Prostate gland (tissue), 2 donors: ENCODE measurements around the gene CAPNS2.

Experiments used
- POLR2A ChIP-seq: fragments of 450-650 bp; IDR thresholded peaks from one replicate; pipeline ENCODE4 v1.6.1; 2016; ENCODE audit warnings: antibody characterized with exemption, mild to moderate bottlenecking
- POLR2AphosphoS5 ChIP-seq: sonication (generic); formaldehyde crosslinking; IDR thresholded peaks from one replicate; pipeline ENCODE4 v1.6.1; 2017; ENCODE audit warnings: antibody characterized with exemption
- TF ChIP-seq, protein P1 (sequence below), 4 experiments: fragments of 200-600 bp in 2 of 4; fragments of 450-650 bp in 2 of 4; sonication (generic) in 2 of 4; IDR thresholded peaks; 1 replicate in 3 of 4; 2 replicates in 1 of 4; pipeline ENCODE4 v1.5.1; 2016 to 2019; ENCODE audit warnings: antibody characterized with exemption in 4 of 4, mild to moderate bottlenecking in 2 of 4, moderate library complexity in 2 of 4

DNA sequence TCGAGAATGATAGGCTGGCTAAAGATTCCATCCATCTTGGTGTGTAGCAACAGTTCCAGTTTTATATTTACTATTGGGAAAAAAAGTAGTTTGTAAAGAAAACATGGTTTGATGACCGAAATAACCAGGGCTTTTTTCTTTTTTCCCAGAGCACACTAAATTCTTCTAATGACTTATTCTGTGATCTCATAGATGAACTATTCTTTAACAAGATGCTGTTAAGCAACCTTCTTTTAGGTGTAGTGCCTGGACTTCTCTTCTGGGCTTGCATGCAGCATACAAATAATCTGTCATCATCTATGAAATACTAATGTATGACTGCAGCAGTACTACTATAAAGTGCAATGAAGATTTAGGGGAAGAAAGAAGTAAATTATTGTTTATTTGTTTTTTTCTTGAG is 11.0 kb upstream of the CAPNS2 start:
- TF ChIP-seq, protein P1, sequence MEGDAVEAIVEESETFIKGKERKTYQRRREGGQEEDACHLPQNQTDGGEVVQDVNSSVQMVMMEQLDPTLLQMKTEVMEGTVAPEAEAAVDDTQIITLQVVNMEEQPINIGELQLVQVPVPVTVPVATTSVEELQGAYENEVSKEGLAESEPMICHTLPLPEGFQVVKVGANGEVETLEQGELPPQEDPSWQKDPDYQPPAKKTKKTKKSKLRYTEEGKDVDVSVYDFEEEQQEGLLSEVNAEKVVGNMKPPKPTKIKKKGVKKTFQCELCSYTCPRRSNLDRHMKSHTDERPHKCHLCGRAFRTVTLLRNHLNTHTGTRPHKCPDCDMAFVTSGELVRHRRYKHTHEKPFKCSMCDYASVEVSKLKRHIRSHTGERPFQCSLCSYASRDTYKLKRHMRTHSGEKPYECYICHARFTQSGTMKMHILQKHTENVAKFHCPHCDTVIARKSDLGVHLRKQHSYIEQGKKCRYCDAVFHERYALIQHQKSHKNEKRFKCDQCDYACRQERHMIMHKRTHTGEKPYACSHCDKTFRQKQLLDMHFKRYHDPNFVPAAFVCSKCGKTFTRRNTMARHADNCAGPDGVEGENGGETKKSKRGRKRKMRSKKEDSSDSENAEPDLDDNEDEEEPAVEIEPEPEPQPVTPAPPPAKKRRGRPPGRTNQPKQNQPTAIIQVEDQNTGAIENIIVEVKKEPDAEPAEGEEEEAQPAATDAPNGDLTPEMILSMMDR (IDR thresholded peaks at IDR 0.05): no peak
- TF ChIP-seq POLR2AphosphoS5 (no peak), POLR2A (no peak)
